Gastroesophageal sphincter (tissue), 4 donors: ENCODE data around the gene SLC49A3. TPM values are rescaled to one million over a fixed set of nuclear protein-coding genes. Genes with fewer than 3 reads are reported as not detected.
"Not testable (repeated sequence)": the region's sequence is repeated elsewhere in the genome, so short reads cannot be mapped to it uniquely, and the experiment has no call there.

Experiments used
- ATAC-seq: fragments of 150-250 bp; one replicate; pipeline ENCODE4 v1.9.1; 2016; ENCODE audit warnings: mild to moderate bottlenecking, moderate library complexity
- H3K27ac ChIP-seq, 4 donors: fragments of 200-600 bp; sonication (generic) in 3 of 4; 1 replicate in 3 of 4; 2 replicates in 1 of 4; pipeline ENCODE4 v1.5.1; 2016 to 2019
- H3K27me3 ChIP-seq: fragments of 200-600 bp; sonication (generic); one replicate; pipeline ENCODE4 v1.5.1; 2019
- H3K36me3 ChIP-seq, 2 donors: fragments of 200-600 bp; sonication (generic); one replicate each; pipeline ENCODE4 v1.5.1; 2019; ENCODE audit warnings: control low read depth in 1 of 2
- H3K4me1 ChIP-seq, 3 donors: fragments of 200-600 bp; sonication (generic); 1 replicate in 2 of 3; 2 replicates in 1 of 3; pipeline ENCODE4 v1.5.1; 2016 to 2019; ENCODE audit warnings: control low read depth in 2 of 3
- H3K4me3 ChIP-seq, 2 donors: fragments of 200-600 bp; sonication (generic); one replicate each; pipeline ENCODE4 v1.5.1; 2019; ENCODE audit warnings: mild to moderate bottlenecking in 1 of 2, moderate library complexity in 1 of 2
- H3K9me3 ChIP-seq, 3 donors: fragments of 200-600 bp; sonication (generic); one replicate each; pipeline ENCODE4 v1.5.1; 2017 to 2019; ENCODE audit warnings: control low read depth in 2 of 3
- EP300 ChIP-seq: sonication (generic); formaldehyde crosslinking; IDR thresholded peaks from one replicate; pipeline ENCODE4 v1.6.1; 2017; ENCODE audit warnings: antibody characterized with exemption, mild to moderate bottlenecking
- POLR2A ChIP-seq, 2 donors: fragments of 450-650 bp; IDR thresholded peaks; one replicate each; pipeline ENCODE4 v1.6.1; 2017; ENCODE audit warnings: antibody characterized with exemption in 2 of 2, mild to moderate bottlenecking in 2 of 2, moderate library complexity in 1 of 2
- POLR2AphosphoS5 ChIP-seq: sonication (generic); formaldehyde crosslinking; IDR thresholded peaks from one replicate; pipeline ENCODE4 v1.6.1; 2017; ENCODE audit warnings: antibody characterized with exemption
- WGBS, 2 donors: methylation state at CpG; one replicate each; pipeline ENCODE4 v1.1.5; 2018; ENCODE audit warnings: low coverage in 1 of 2; 5-methylcytosine and 5-hydroxymethylcytosine counted together
- total RNA-seq, 4 donors: library from RNA; depleted of rRNA; stranded (reverse); fragments of >200 nt; gene quantifications; one replicate each; pipeline ENCODE4 v1.1.0, GENCODE V29; 2016
- TF ChIP-seq, protein P1 (sequence below), 4 experiments: fragments of 200-600 bp in 2 of 4; fragments of 450-650 bp in 2 of 4; sonication (generic) in 1 of 4; IDR thresholded peaks; one replicate each; pipeline ENCODE4 v1.5.1; 2017 to 2019; ENCODE audit warnings: antibody characterized with exemption in 4 of 4, mild to moderate bottlenecking in 2 of 4, moderate library complexity in 2 of 4

The SLC49A3 gene
- total RNA-seq, 4 donors from 2014 or later, result 5.2 to 8.7 (median 7.8) TPM

DNA sequence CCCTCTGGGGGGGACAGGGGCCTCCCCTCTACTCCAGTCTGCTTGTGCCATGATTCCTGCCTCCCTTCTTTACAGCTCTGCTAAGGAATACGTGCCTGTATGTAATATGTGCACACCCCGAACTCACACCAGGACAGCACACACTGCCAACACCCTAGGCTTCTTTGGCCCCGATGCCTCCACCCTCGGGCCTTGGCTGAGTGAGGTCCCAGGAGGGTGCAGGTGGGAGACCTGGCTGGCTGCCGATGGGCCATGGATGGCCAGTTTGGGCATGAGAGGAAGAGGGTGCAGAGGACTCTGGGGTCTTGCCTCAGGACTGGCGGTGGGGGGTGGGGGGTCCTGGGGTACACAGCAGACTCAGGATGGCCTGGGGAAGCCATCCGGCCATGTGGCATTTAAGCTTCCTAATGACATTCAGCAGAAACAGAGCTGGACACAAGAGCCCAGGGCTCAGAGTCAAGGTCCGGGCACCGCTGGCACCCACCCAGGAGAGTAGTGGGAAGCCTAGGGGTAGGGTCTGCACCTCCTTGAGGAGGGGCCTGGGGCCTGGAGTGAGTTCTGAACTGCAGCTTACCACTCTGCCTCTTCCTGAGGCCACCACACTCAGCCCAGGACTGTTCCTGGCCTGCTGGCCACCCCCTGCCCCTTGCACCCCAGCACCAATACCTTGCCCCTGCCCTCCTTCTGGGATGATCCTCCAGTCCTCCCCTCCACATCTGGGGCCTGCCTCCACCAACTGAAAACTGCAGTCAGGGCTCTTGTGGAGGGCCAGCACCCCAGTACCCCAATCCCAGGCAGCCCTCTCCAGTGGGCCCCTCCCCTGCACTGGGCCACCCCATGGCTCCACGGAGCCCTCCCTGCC lies 14.6 kb upstream of the SLC49A3 start:
- no peaks in the 10 kb centered on the region for H3K9me3 ChIP-seq
- no peaks in the 10 kb centered on the region for H3K27me3 ChIP-seq
- H3K27ac ChIP-seq, result no peak overlapping the region
- no peak for ATAC-seq
- TF ChIP-seq, protein P1, sequence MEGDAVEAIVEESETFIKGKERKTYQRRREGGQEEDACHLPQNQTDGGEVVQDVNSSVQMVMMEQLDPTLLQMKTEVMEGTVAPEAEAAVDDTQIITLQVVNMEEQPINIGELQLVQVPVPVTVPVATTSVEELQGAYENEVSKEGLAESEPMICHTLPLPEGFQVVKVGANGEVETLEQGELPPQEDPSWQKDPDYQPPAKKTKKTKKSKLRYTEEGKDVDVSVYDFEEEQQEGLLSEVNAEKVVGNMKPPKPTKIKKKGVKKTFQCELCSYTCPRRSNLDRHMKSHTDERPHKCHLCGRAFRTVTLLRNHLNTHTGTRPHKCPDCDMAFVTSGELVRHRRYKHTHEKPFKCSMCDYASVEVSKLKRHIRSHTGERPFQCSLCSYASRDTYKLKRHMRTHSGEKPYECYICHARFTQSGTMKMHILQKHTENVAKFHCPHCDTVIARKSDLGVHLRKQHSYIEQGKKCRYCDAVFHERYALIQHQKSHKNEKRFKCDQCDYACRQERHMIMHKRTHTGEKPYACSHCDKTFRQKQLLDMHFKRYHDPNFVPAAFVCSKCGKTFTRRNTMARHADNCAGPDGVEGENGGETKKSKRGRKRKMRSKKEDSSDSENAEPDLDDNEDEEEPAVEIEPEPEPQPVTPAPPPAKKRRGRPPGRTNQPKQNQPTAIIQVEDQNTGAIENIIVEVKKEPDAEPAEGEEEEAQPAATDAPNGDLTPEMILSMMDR (IDR thresholded peaks at IDR 0.05), result no peak
- no peak for TF ChIP-seq EP300
- TF ChIP-seq POLR2AphosphoS5, result no peak
- TF ChIP-seq POLR2A (IDR thresholded peaks at IDR 0.05), result no peak
- H3K4me3 ChIP-seq, result no peak overlapping the region
- no CpG with 5 or more reads among the region's 10 CpGs for WGBS, 2 donors
- peaks cover 9 to 35% (median 15%) of the 10 kb centered on the region in 3 donors for H3K4me1 ChIP-seq
- H3K36me3 ChIP-seq, result no peaks in the 10 kb centered on the region

DNA sequence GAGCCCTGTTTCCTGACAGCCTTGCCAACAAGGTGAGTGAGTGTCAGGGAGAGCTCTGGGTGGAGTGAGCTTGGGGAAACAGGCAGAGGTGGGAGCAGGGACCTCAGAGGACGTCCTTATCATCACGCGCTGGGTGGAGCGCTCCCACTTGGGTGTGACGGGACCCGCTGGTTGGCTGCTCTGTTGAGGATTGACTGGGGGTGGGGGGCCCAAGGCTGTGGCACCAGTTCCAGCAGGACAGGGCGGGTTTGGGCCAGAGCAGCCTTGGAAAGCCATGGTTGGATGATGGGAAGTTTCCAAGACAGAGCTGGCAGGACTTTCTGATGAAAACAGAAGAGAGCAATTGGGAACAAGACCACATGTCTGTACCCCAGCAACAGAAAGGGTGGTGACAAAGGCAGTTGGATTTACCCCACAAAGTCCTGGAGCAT lies 13.7 kb upstream of the SLC49A3 start:
- 20% methylated on average over 1 of the region's 7 CpGs; no CpG with 5 or more reads in 1 of the 2 donors for WGBS, 2 donors
- Histone ChIP-seq H3K4me3 (no peak overlapping the region), H3K27me3 (no peaks in the 10 kb centered on the region)

GRCh38 chr4:700587-701264 lies 11.8 kb upstream of the SLC49A3 start:
- WGBS, 2 donors, result 57 to 75% methylated on average over 7 of the region's 16 CpGs
- Histone ChIP-seq H3K27me3 (peaks cover 4% of the 10 kb centered on the region), H3K27ac (no peak overlapping the region), H3K36me3 (no peaks in the 10 kb centered on the region), H3K4me3 (no peak overlapping the region), H3K4me1 (peaks cover 0 to 10% (median 0%) of the 10 kb centered on the region in 3 donors), H3K9me3 (no peaks in the 10 kb centered on the region)
- ATAC-seq, result no peak
- TF ChIP-seq POLR2A (IDR thresholded peaks at IDR 0.05), result no peak
- no peak for TF ChIP-seq POLR2AphosphoS5
- TF ChIP-seq, protein P1 (IDR thresholded peaks at IDR 0.05), result no peak
- no peak for TF ChIP-seq EP300

More for the DNA sequence above, 13.7 kb upstream of the SLC49A3 start:
- peaks cover 3 to 26% (median 8%) of the 10 kb centered on the region in 3 donors for H3K4me1 ChIP-seq
- no peak overlapping the region for H3K27ac ChIP-seq
- no peaks in the 10 kb centered on the region for H3K36me3 ChIP-seq
- TF ChIP-seq POLR2A (IDR thresholded peaks at IDR 0.05), result no peak
- TF ChIP-seq POLR2AphosphoS5, result no peak
- TF ChIP-seq EP300, result no peak
- TF ChIP-seq, protein P1 (IDR thresholded peaks at IDR 0.05), result no peak
- H3K9me3 ChIP-seq, result no peaks in the 10 kb centered on the region
- ATAC-seq, result no peak

DNA sequence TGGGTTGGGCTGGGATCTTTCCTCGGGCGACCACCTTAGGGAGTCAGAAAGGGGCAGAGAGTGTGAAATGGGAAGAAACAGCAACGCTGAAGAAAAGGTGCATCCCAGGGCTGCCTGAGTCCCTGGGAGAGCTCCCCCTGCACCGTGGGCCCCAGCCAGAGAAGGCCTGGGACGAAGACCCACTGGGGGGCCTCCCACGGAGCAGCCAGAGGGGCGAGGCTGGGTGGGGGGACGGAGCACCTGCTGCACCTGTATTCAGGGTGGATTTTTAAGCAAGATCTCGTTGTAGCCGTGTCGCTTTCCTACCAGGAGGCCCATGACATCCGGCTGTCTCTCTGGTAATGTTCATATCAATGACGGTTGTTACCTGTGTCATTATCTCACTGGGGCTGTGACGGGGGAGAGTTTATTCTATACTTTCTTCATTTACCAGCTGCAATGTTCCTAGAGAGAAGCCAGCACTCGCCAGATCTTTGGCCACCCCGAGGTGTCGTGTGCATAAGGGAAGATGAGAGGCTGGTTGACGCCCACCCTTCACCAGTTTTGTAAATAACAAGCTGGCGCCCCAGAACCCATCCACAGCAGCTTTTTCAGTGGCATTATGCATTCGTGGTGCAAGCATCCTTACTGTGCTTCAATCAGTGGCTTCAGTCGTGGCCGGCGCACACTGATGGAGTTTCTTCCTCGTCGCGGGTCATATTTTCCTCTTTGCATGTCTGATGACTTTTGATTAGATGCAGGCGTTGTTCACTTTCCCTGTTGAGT lies 11.0 kb upstream of the SLC49A3 start:
- Histone ChIP-seq H3K27ac (no peak overlapping the region), H3K36me3 (no peaks in the 10 kb centered on the region), H3K4me3 (no peak overlapping the region), H3K4me1 (peaks cover 0 to 6% (median 0%) of the 10 kb centered on the region in 3 donors), H3K9me3 (no peaks in the 10 kb centered on the region), H3K27me3 (peaks cover 11% of the 10 kb centered on the region)
- 66 to 100% methylated on average over 1 to 18 of the region's 27 CpGs for WGBS, 2 donors
- no peak for TF ChIP-seq POLR2AphosphoS5
- TF ChIP-seq, protein P1 (IDR thresholded peaks at IDR 0.05), result no peak
- TF ChIP-seq POLR2A (IDR thresholded peaks at IDR 0.05), result no peak
- TF ChIP-seq EP300, result no peak
- no peak for ATAC-seq

- H3K27ac ChIP-seq, result not testable (repeated sequence)
- WGBS, 2 donors, result 78 to 79% methylated on average over 5 to 11 of the region's 12 CpGs
These were observed 5.5 kb upstream of the SLC49A3 start for GRCh38 chr4:694341-694940.

More at GRCh38 chr4:694341-694940, 5.5 kb upstream of the SLC49A3 start:
- not testable (repeated sequence) for H3K9me3 ChIP-seq, H3K4me1 ChIP-seq, H3K36me3 ChIP-seq, ATAC-seq, H3K4me3 ChIP-seq
- peaks cover 38% of the 10 kb centered on the region for H3K27me3 ChIP-seq
